Suprapubic skin (tissue), 4 donors: Measurements from ENCODE around the gene CLIP2. TPM values are rescaled to one million over a fixed set of nuclear protein-coding genes. Genes with fewer than 3 reads are reported as not detected.
"Not testable (repeated sequence)": the region's sequence is repeated elsewhere in the genome, so short reads cannot be mapped to it uniquely, and the experiment has no call there.

Experiments used
- DNase-seq, 2 donors: peaks; one replicate each; pipeline ENCODE4 v3.0.0-alpha.2; 2019; ENCODE audit warnings: low spot score in 2 of 2
- H3K27ac ChIP-seq: fragments of 200-600 bp; sonication (generic); one replicate; pipeline ENCODE4 v1.5.1; 2019
- H3K27me3 ChIP-seq: fragments of 200-600 bp; sonication (generic); one replicate; pipeline ENCODE4 v1.5.1; 2019
- H3K36me3 ChIP-seq: fragments of 200-600 bp; sonication (generic); one replicate; pipeline ENCODE4 v1.5.1; 2019
- H3K4me1 ChIP-seq: fragments of 200-600 bp; sonication (generic); one replicate; pipeline ENCODE4 v1.5.1; 2019
- H3K4me3 ChIP-seq: fragments of 200-600 bp; sonication (generic); one replicate; pipeline ENCODE4 v1.5.1; 2019; ENCODE audit warnings: mild to moderate bottlenecking
- H3K9me3 ChIP-seq: fragments of 200-600 bp; sonication (generic); one replicate; pipeline ENCODE4 v1.5.1; 2019
- CTCF ChIP-seq, 2 donors: fragments of 200-600 bp in 1 of 2; fragments of 450-650 bp in 1 of 2; sonication (generic) in 1 of 2; IDR thresholded peaks; one replicate each; pipeline ENCODE4 v1.5.1; 2016 to 2019; ENCODE audit warnings: antibody characterized with exemption in 2 of 2, mild to moderate bottlenecking in 1 of 2, moderate library complexity in 1 of 2
- EP300 ChIP-seq: sonication (generic); formaldehyde crosslinking; IDR thresholded peaks from one replicate; pipeline ENCODE4 v1.6.1; 2017; ENCODE audit warnings: antibody characterized with exemption
- POLR2A ChIP-seq, 2 donors: fragments of 450-650 bp; IDR thresholded peaks; one replicate each; pipeline ENCODE4 v1.6.1; 2017; ENCODE audit warnings: antibody characterized with exemption in 2 of 2, mild to moderate bottlenecking in 2 of 2, moderate library complexity in 2 of 2
- POLR2AphosphoS5 ChIP-seq, 3 donors: sonication (generic); formaldehyde crosslinking; IDR thresholded peaks; one replicate each; pipeline ENCODE4 v1.6.1; 2017; ENCODE audit warnings: antibody characterized with exemption in 3 of 3
- WGBS: methylation state at CpG from one replicate; pipeline ENCODE4 v1.1.5; 2018; 5-methylcytosine and 5-hydroxymethylcytosine counted together
- total RNA-seq, 4 donors: library from RNA; depleted of rRNA; stranded (reverse); fragments of >200 nt; gene quantifications; one replicate each; pipeline ENCODE4 v1.1.0, GENCODE V29; 2016

CLIP2 gene
- total RNA-seq, 4 donors from 2014 or later, result 26.9 to 73.6 (median 32.5) TPM

- peaks cover 4% of the 10 kb centered on the region for H3K36me3 ChIP-seq
- WGBS, result 54% methylated on average over 15 of the region's 16 CpGs
- no peaks in the 10 kb centered on the region for H3K9me3 ChIP-seq
- H3K27me3 ChIP-seq, result no peaks in the 10 kb centered on the region
- TF ChIP-seq CTCF (IDR thresholded peaks at IDR 0.05) (no peak), POLR2AphosphoS5 (IDR thresholded peaks at IDR 0.05) (peak in 1 of 3 donors; percentile 50)
- H3K27ac ChIP-seq, result peak overlapping the region; percentile 20
- no peak for DNase-seq
- peaks cover 7% of the 10 kb centered on the region for H3K4me1 ChIP-seq
- H3K4me3 ChIP-seq, result no peak overlapping the region
These were observed 23.3 kb downstream of the CLIP2 start for GRCh38 chr7:74312418-74313028.

- not testable (repeated sequence) for H3K27ac ChIP-seq, DNase-seq, H3K36me3 ChIP-seq, H3K27me3 ChIP-seq, H3K4me3 ChIP-seq, H3K4me1 ChIP-seq, H3K9me3 ChIP-seq
- 73% methylated on average over 4 of the region's 4 CpGs for WGBS
These were observed 26.7 kb downstream of the CLIP2 start for GRCh38 chr7:74315891-74316290.

- Histone ChIP-seq H3K27ac (no peak overlapping the region), H3K9me3 (no peaks in the 10 kb centered on the region), H3K36me3 (peaks cover 10% of the 10 kb centered on the region), H3K4me1 (peaks cover 3% of the 10 kb centered on the region), H3K4me3 (no peak overlapping the region), H3K27me3 (no peaks in the 10 kb centered on the region)
- 90% methylated on average over 15 of the region's 20 CpGs for WGBS
- no peak for DNase-seq
- no peak for TF ChIP-seq POLR2A (IDR thresholded peaks at IDR 0.05)
- TF ChIP-seq POLR2AphosphoS5 (IDR thresholded peaks at IDR 0.05), result no peak
- no peak for TF ChIP-seq CTCF (IDR thresholded peaks at IDR 0.05)
- no peak for TF ChIP-seq EP300
These were observed 28.1 kb downstream of the CLIP2 start for GRCh38 chr7:74317146-74317782.

- Histone ChIP-seq H3K36me3 (peaks cover 10% of the 10 kb centered on the region), H3K4me3 (no peak overlapping the region), H3K4me1 (no peaks in the 10 kb centered on the region), H3K27me3 (no peaks in the 10 kb centered on the region), H3K9me3 (no peaks in the 10 kb centered on the region), H3K27ac (no peak overlapping the region)
- no peak for TF ChIP-seq POLR2AphosphoS5 (IDR thresholded peaks at IDR 0.05)
- TF ChIP-seq EP300, result no peak
- TF ChIP-seq POLR2A (IDR thresholded peaks at IDR 0.05), result no peak
- no peak for TF ChIP-seq CTCF (IDR thresholded peaks at IDR 0.05)
- no peak for DNase-seq
- WGBS, result 92% methylated on average over 8 of the region's 8 CpGs
These were observed 28.8 kb downstream of the CLIP2 start for GRCh38 chr7:74318043-74318442.

GRCh38 chr7:74320645-74321221 lies 31.5 kb downstream of the CLIP2 start:
- Histone ChIP-seq H3K36me3 (peaks cover 10% of the 10 kb centered on the region), H3K27me3 (no peaks in the 10 kb centered on the region), H3K4me1 (no peaks in the 10 kb centered on the region), H3K27ac (no peak overlapping the region), H3K4me3 (no peak overlapping the region), H3K9me3 (no peaks in the 10 kb centered on the region)
- 70% methylated on average over 9 of the region's 9 CpGs for WGBS
- DNase-seq, result no peak
- TF ChIP-seq POLR2AphosphoS5 (IDR thresholded peaks at IDR 0.05) (no peak), EP300 (no peak), CTCF (IDR thresholded peaks at IDR 0.05) (no peak), POLR2A (IDR thresholded peaks at IDR 0.05) (no peak)

GRCh38 chr7:74322892-74323291 lies 33.7 kb downstream of the CLIP2 start:
- H3K9me3 ChIP-seq, H3K4me1 ChIP-seq, H3K27ac ChIP-seq, H3K27me3 ChIP-seq, DNase-seq, H3K36me3 ChIP-seq, H3K4me3 ChIP-seq: not testable (repeated sequence)
- WGBS, result over 99% methylated on average over 9 of the region's 9 CpGs
